Measurements from ENCODE around the gene KIN.

GRCh38 chr10:7804741-7805140 lies 16.9 kb upstream of the KIN start:
- no peak for TF ChIP-seq CTCF (conservative IDR thresholded peaks at IDR 0.05; ENCODE audit: low read length)
- TF ChIP-seq EZH2phosphoT487 (IDR thresholded peaks at IDR 0.05; ENCODE audit: borderline replicate concordance): no peak

Data from Loucy (cell line).